Spleen (tissue), 7 donors: ENCODE measurements around the gene PIK3R3.

Source experiments
- CTCF ChIP-seq, 11 experiments: fragments of 200-600 bp in 7 of 11; fragments of 450-650 bp in 4 of 11; sonication (generic) in 4 of 11; IDR thresholded peaks in 8 of 11; conservative IDR thresholded peaks in 3 of 11; 1 replicate in 7 of 11; 2 replicates in 4 of 11; pipeline versions ENCODE4 v1.4.0 to v1.8.0; 2016 to 2021; ENCODE audit warnings: antibody characterized with exemption in 11 of 11, inconsistent platforms in 4 of 11, mild to moderate bottlenecking in 1 of 11
- POLR2A ChIP-seq, 3 donors: fragments of 450-650 bp; IDR thresholded peaks; one replicate each; pipeline ENCODE4 v1.5.1; 2017; ENCODE audit warnings: antibody characterized with exemption in 3 of 3, mild to moderate bottlenecking in 1 of 3
- POLR2AphosphoS5 ChIP-seq, 3 donors: sonication (generic); formaldehyde crosslinking; IDR thresholded peaks; one replicate each; pipeline ENCODE4 v1.5.1; 2017; ENCODE audit warnings: antibody characterized with exemption in 3 of 3
- donor health status: DM: no; HTN: no; CAD: no; lungs with moderate emphysema.
- donor health status: DM: no; HTN: no; CAD: no.
- donor health status: DM: no; HTN: no; CAD: no.

GRCh38 chr1:46065405-46065804 lies 67.0 kb downstream of the PIK3R3 start:
- no peak for TF ChIP-seq POLR2A (IDR thresholded peaks at IDR 0.05)
- no peak for TF ChIP-seq CTCF (IDR thresholded peaks at IDR 0.05 in 8 of 11, conservative IDR thresholded peaks at IDR 0.05 in 3 of 11)
- no peak for TF ChIP-seq POLR2AphosphoS5 (IDR thresholded peaks at IDR 0.05)
